HepG2 (cell line): ENCODE results near the gene UBL5. TPM values are rescaled to one million over a fixed set of nuclear protein-coding genes. Genes with fewer than 3 reads are reported as not detected.

Source experiments
- FOXP1 ChIP-seq, 2 experiments: fragments of 450-650 bp in 1 of 2; IDR thresholded peaks; 2 replicates each; pipeline ENCODE4 v1.6.1; 2017 to 2018; ENCODE audit warnings: antibody characterized with exemption in 1 of 2
- JUNB ChIP-seq: sonication (generic); formaldehyde crosslinking; IDR thresholded peaks from 2 replicates; pipeline ENCODE4 v1.8.0; 2022; ENCODE audit warnings: missing genetic modification reagents, mild to moderate bottlenecking, borderline replicate concordance
- KDM5B ChIP-seq: sonication (generic); formaldehyde crosslinking; IDR thresholded peaks from 2 replicates; pipeline ENCODE4 v1.4.0; 2020; ENCODE audit warnings: missing genetic modification reagents, mild to moderate bottlenecking, borderline replicate concordance
- MAZ ChIP-seq, 2 experiments: sonication (generic) in 1 of 2; formaldehyde crosslinking in 1 of 2; IDR thresholded peaks; 2 replicates each; pipeline versions ENCODE4 v1.5.0 to v1.6.1; 2012 to 2020; ENCODE audit warnings: low read depth in 2 of 2, mild to moderate bottlenecking in 2 of 2, borderline replicate concordance in 1 of 2, improper control_type of control experiment in 1 of 2, low read length in 1 of 2, missing genetic modification reagents in 1 of 2, moderate library complexity in 1 of 2
- NCOA5 ChIP-seq: sonication (generic); formaldehyde crosslinking; IDR thresholded peaks from 2 replicates; pipeline ENCODE4 v1.4.0; 2020; ENCODE audit warnings: missing genetic modification reagents
- ZBTB7A ChIP-seq: sonication (generic); formaldehyde crosslinking; IDR thresholded peaks from 2 replicates; pipeline ENCODE4 v1.8.0; 2022; ENCODE audit warnings: mild to moderate bottlenecking, missing genetic modification reagents
- ZNF224 ChIP-seq: sonication (generic); formaldehyde crosslinking; IDR thresholded peaks from 2 replicates; pipeline ENCODE4 v1.5.0; 2020; ENCODE audit warnings: mild to moderate bottlenecking, missing genetic modification reagents
- ZNF317 ChIP-seq: sonication (generic); formaldehyde crosslinking; IDR thresholded peaks from 2 replicates; pipeline ENCODE4 v1.5.0; 2020; ENCODE audit warnings: mild to moderate bottlenecking, missing genetic modification reagents
- ZNF75D ChIP-seq: sonication (generic); formaldehyde crosslinking; IDR thresholded peaks from 2 replicates; pipeline ENCODE4 v1.8.1; 2023; ENCODE audit warnings: missing genetic modification reagents, mild to moderate bottlenecking, borderline replicate concordance
- polyA plus RNA-seq, 8 experiments: library from polyadenylated mRNA; depleted of rRNA in 3 of 8; stranded (reverse) in 7 of 8; unstranded in 1 of 8; fragments of >200 nt; fragmentation: Illumina TruSeq in 4 of 8; extraction: Trizol in 4 of 8; gene quantifications; 2 replicates each; pipeline versions ENCODE4 v1.2.1 to v1.2.3, GENCODE V29; 2011 to 2016; ENCODE audit warnings: low read depth in 4 of 8, missing spikeins in 1 of 8, mixed read lengths in 1 of 8; ENCODE audit not compliant: insufficient read depth in 1 of 8
- total RNA-seq, 5 experiments: library from RNA; depleted of rRNA; stranded (reverse); fragments of >200 nt; fragmentation: Illumina TruSeq; extraction: Trizol; gene quantifications; 2 replicates each; pipeline ENCODE4 v1.2.3, GENCODE V29; 2016; ENCODE audit warnings: low read depth in 1 of 5
- TF ChIP-seq, protein P1 (sequence below), 2 experiments: fragments of 450-650 bp in 1 of 2; sonication (generic) in 1 of 2; formaldehyde crosslinking; IDR thresholded peaks; 2 replicates each; pipeline versions ENCODE4 v1.5.0 to v1.8.0; 2020 to 2022; ENCODE audit warnings: mild to moderate bottlenecking in 1 of 2, missing genetic modification reagents in 1 of 2
- TF ChIP-seq, protein P2 (sequence below): sonication (generic); formaldehyde crosslinking; IDR thresholded peaks from 2 replicates; pipeline ENCODE4 v1.8.0; 2022; ENCODE audit warnings: mild to moderate bottlenecking, missing genetic modification reagents, moderate library complexity

The UBL5 gene
- total and polyA plus RNA-seq, 2 of the 13 experiments (the other 11 are each of a cell fraction or from before 2014, with no cell fraction given), result 373 to 487 TPM

DNA sequence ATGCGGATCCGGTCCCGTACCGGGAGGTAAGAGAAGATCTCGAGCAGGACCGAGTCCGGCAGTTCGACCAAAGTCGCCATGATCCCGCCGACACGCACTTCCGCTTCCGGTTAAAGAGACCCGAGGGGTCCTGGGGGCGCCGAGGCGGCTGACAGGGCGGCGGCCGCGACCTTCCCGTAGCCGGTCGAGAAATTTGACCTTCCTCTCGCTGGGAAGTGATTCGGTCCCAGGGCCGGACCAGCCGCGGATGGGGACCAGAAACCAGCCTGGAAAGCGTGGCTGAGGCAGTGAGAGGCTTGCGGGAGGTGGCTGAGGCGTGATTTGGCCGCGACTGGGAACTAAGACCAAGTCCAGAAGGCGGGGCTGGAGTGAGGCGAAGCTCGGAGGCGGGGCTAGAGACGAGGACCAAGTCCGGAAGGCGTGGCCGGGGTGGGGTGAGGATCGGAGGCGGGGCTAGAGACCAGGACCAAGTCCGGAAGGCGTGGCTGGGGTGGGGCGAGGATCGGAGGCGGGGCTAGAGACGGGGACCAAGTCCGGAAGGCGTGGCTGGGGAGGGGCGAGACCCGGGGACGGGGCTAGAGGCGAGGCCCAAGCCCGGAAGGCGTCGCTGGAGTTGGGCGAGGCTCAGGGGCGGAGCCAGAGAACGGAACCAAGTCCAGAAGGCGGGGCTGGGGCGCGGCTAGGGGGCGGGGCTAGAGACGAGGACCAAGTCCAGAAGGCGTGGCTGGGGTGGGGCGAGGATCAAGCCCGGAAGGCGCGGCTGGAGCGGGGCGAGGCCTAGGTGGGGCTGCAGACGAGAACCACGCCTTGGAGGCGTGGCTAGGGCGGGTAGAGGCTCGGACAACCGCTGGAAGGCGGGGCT is 8.8 kb upstream of the UBL5 start, which contains the start of gene FBXL12 (continued):
- TF ChIP-seq, protein P1, sequence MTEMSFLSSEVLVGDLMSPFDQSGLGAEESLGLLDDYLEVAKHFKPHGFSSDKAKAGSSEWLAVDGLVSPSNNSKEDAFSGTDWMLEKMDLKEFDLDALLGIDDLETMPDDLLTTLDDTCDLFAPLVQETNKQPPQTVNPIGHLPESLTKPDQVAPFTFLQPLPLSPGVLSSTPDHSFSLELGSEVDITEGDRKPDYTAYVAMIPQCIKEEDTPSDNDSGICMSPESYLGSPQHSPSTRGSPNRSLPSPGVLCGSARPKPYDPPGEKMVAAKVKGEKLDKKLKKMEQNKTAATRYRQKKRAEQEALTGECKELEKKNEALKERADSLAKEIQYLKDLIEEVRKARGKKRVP (CRISPR knock-in tag; IDR thresholded peaks at IDR 0.05), result no peak
- TF ChIP-seq, protein P2, sequence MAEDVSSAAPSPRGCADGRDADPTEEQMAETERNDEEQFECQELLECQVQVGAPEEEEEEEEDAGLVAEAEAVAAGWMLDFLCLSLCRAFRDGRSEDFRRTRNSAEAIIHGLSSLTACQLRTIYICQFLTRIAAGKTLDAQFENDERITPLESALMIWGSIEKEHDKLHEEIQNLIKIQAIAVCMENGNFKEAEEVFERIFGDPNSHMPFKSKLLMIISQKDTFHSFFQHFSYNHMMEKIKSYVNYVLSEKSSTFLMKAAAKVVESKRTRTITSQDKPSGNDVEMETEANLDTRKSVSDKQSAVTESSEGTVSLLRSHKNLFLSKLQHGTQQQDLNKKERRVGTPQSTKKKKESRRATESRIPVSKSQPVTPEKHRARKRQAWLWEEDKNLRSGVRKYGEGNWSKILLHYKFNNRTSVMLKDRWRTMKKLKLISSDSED, result no peak
- TF ChIP-seq MAZ (IDR thresholded peaks at IDR 0.05; ENCODE audit: borderline replicate concordance, low read depth, low read length) (peak; percentile 73; the same call in 1 of the 2 replicates), MAZ (CRISPR knock-in tag; IDR thresholded peaks at IDR 0.05; ENCODE audit: low read depth) (peak; percentile 94), KDM5B (CRISPR knock-in tag) (no peak; the same call in 1 of the 2 replicates), JUNB (CRISPR knock-in tag) (no peak), FOXP1 (IDR thresholded peaks at IDR 0.05) (no peak), FOXP1 (CRISPR knock-in tag; IDR thresholded peaks at IDR 0.05) (no peak), ZNF75D (CRISPR knock-in tag) (0 out of 2 replicates have a peak, but pooled peaks have one; percentile 72), ZNF317 (CRISPR knock-in tag) (no peak), ZNF224 (no peak), ZBTB7A (CRISPR knock-in tag) (peak; percentile 85), NCOA5 (CRISPR knock-in tag) (no peak)
